Mesothelial cell of epicardium (in vitro differentiated cells): ENCODE measurements around the gene SBK3. TPM values are rescaled to one million over a fixed set of nuclear protein-coding genes. Genes with fewer than 3 reads are reported as not detected.

Experiments used
- DNase-seq, 2 experiments: peaks; one replicate each; pipeline ENCODE4 v3.0.0; 2021; ENCODE audit warnings: low spot score in 2 of 2; ENCODE audit not compliant: unreplicated experiment in 2 of 2
- H3K27ac Mint-ChIP-seq: 2 replicates; pipeline ENCODE4 v1.8.0; 2021; ENCODE audit warnings: mixed read lengths
- H3K27me3 Mint-ChIP-seq: 2 replicates; pipeline ENCODE4 v1.8.0; 2021; ENCODE audit warnings: low read depth, mixed read lengths
- H3K36me3 Mint-ChIP-seq: 2 replicates; pipeline ENCODE4 v1.8.0; 2021; ENCODE audit warnings: mixed read lengths
- H3K4me1 Mint-ChIP-seq: 2 replicates; pipeline ENCODE4 v1.8.0; 2021; ENCODE audit warnings: mixed read lengths
- H3K4me3 Mint-ChIP-seq: 2 replicates; pipeline ENCODE4 v1.8.0; 2021; ENCODE audit warnings: mild to moderate bottlenecking, moderate library complexity, mixed read lengths
- H3K9me3 Mint-ChIP-seq: 2 replicates; pipeline ENCODE4 v1.8.0; 2021; ENCODE audit warnings: mixed read lengths
- CTCF ChIP-seq: fragments of 200-600 bp; sonication (generic); IDR thresholded peaks from one replicate; pipeline ENCODE4 v1.5.0; 2021; ENCODE audit warnings: antibody characterized with exemption; ENCODE audit not compliant: unreplicated experiment
- total RNA-seq: library from RNA; stranded (reverse); gene quantifications from 3 replicates; pipeline ENCODE4 v1.2.1, GENCODE V29; 2021

Gene SBK3
- total RNA-seq, 1 donor from 2014 or later, result not detected

GRCh38 chr19:55546011-55546410 lies 668 bp upstream of the SBK3 start:
- Mint-ChIP-seq H3K9me3 (peaks cover 10% of the 10 kb centered on the region), H3K36me3 (no peaks in the 10 kb centered on the region), H3K27ac (no peak overlapping the region), H3K27me3 (peaks cover 20% of the 10 kb centered on the region), H3K4me3 (no peak overlapping the region), H3K4me1 (peaks cover 18% of the 10 kb centered on the region)
- TF ChIP-seq CTCF, result no peak
- DNase-seq, result no peak

- no peak for TF ChIP-seq CTCF
- Mint-ChIP-seq H3K36me3 (no peaks in the 10 kb centered on the region), H3K4me3 (no peak overlapping the region), H3K4me1 (peaks cover 13% of the 10 kb centered on the region), H3K9me3 (peaks cover 10% of the 10 kb centered on the region), H3K27me3 (peaks cover 16% of the 10 kb centered on the region), H3K27ac (no peak overlapping the region)
- DNase-seq, result no peak
Observed at GRCh38 chr19:55544776-55545439, 435 bp downstream of the SBK3 start.

- H3K27ac Mint-ChIP-seq, result no peak overlapping the region
- no peak overlapping the region for H3K4me3 Mint-ChIP-seq
- H3K27me3 Mint-ChIP-seq, result peaks cover 12% of the 10 kb centered on the region
- H3K4me1 Mint-ChIP-seq, result peaks cover 9% of the 10 kb centered on the region
- no peak for TF ChIP-seq CTCF
- no peaks in the 10 kb centered on the region for H3K36me3 Mint-ChIP-seq
- peaks cover 10% of the 10 kb centered on the region for H3K9me3 Mint-ChIP-seq
- DNase-seq, result no peak
Observed at GRCh38 chr19:55544014-55544413, 1.3 kb downstream of the SBK3 start.

GRCh38 chr19:55543567-55543966 lies 1.8 kb downstream of the SBK3 start:
- no peak overlapping the region for H3K27ac Mint-ChIP-seq
- DNase-seq, result no peak
- H3K36me3 Mint-ChIP-seq, result no peaks in the 10 kb centered on the region
- peaks cover 9% of the 10 kb centered on the region for H3K4me1 Mint-ChIP-seq
- no peak overlapping the region for H3K4me3 Mint-ChIP-seq
- TF ChIP-seq CTCF, result no peak
- peaks cover 10% of the 10 kb centered on the region for H3K9me3 Mint-ChIP-seq
- peaks cover 12% of the 10 kb centered on the region for H3K27me3 Mint-ChIP-seq

GRCh38 chr19:55542292-55542855 lies 3.0 kb downstream of the SBK3 start:
- H3K4me1 Mint-ChIP-seq, result peaks cover 6% of the 10 kb centered on the region
- no peak overlapping the region for H3K4me3 Mint-ChIP-seq
- TF ChIP-seq CTCF, result no peak
- no peak overlapping the region for H3K27ac Mint-ChIP-seq
- no peaks in the 10 kb centered on the region for H3K36me3 Mint-ChIP-seq
- DNase-seq, result no peak
- peaks cover 12% of the 10 kb centered on the region for H3K27me3 Mint-ChIP-seq
- peaks cover 10% of the 10 kb centered on the region for H3K9me3 Mint-ChIP-seq
